Measurements from ENCODE around the gene ADAMTS9.

Gene ADAMTS9

GRCh38 chr3:64650715-64651114 lies 37.1 kb downstream of the ADAMTS9 start:
- no peak for DNase-seq

GRCh38 chr3:64650096-64650622 lies 37.6 kb downstream of the ADAMTS9 start:
- DNase-seq = no peak

- DNase-seq = no peak
Measured at GRCh38 chr3:64648927-64649906, 38.6 kb downstream of the ADAMTS9 start.

GRCh38 chr3:64647825-64648224 lies 40.0 kb downstream of the ADAMTS9 start:
- no peak for DNase-seq

- DNase-seq = no peak
Measured at GRCh38 chr3:64645243-64645642, 42.6 kb downstream of the ADAMTS9 start.

- DNase-seq = no peak
Measured at GRCh38 chr3:64644483-64644882, 43.3 kb downstream of the ADAMTS9 start.

- DNase-seq = no peak
Measured at GRCh38 chr3:64642327-64643151, 45.3 kb downstream of the ADAMTS9 start.

- no peak for DNase-seq
Measured at GRCh38 chr3:64638981-64639481, 48.8 kb downstream of the ADAMTS9 start.

GRCh38 chr3:64638511-64638910 lies 49.3 kb downstream of the ADAMTS9 start:
- no peak for DNase-seq

- DNase-seq = peak; percentile 63
Measured at GRCh38 chr3:64634417-64634816, 53.4 kb downstream of the ADAMTS9 start.

GRCh38 chr3:64631951-64632350 lies 55.8 kb downstream of the ADAMTS9 start:
- DNase-seq = no peak

GRCh38 chr3:64627471-64628321 lies 60.1 kb downstream of the ADAMTS9 start:
- DNase-seq = no peak

GRCh38 chr3:64627042-64627441 lies 60.8 kb downstream of the ADAMTS9 start:
- no peak for DNase-seq

- DNase-seq = no peak
Measured at GRCh38 chr3:64625381-64625780, 62.4 kb downstream of the ADAMTS9 start.

GRCh38 chr3:64623125-64623524 lies 64.7 kb downstream of the ADAMTS9 start:
- DNase-seq = no peak

GRCh38 chr3:64621726-64622395 lies 65.9 kb downstream of the ADAMTS9 start:
- DNase-seq = no peak

- DNase-seq = no peak
Measured at GRCh38 chr3:64621275-64621674, 66.5 kb downstream of the ADAMTS9 start.

GRCh38 chr3:64620020-64620419 lies 67.8 kb downstream of the ADAMTS9 start:
- no peak for DNase-seq

GRCh38 chr3:64619216-64619615 lies 68.6 kb downstream of the ADAMTS9 start:
- DNase-seq = no peak

GRCh38 chr3:64617610-64618009 lies 70.2 kb downstream of the ADAMTS9 start:
- no peak for DNase-seq

GRCh38 chr3:64616953-64617352 lies 70.8 kb downstream of the ADAMTS9 start:
- no peak for DNase-seq
